Fibroblast of mammary gland (primary cell): ENCODE data around the gene CACNA1H.

Experiments
- DNase-seq: peaks from one replicate; pipeline ENCODE4 v3.0.0-alpha.2; 2010; ENCODE audit warnings: low read depth
- H3K4me3 ChIP-seq: 2 replicates; pipeline ENCODE4 v1.5.1; 2011; ENCODE audit warnings: low read depth, mild to moderate bottlenecking, low read length, moderate library complexity; ENCODE audit not compliant: control insufficient read depth
- TF ChIP-seq, protein P1 (sequence below): conservative IDR thresholded peaks from 2 replicates; pipeline ENCODE4 v1.5.1; 2011; ENCODE audit warnings: low read depth, low read length, inconsistent platforms; ENCODE audit not compliant: control insufficient read depth, insufficient read depth

CACNA1H gene

GRCh38 chr16:1211451-1212268 is 58.8 kb downstream of the CACNA1H start:
- TF ChIP-seq, protein P1, sequence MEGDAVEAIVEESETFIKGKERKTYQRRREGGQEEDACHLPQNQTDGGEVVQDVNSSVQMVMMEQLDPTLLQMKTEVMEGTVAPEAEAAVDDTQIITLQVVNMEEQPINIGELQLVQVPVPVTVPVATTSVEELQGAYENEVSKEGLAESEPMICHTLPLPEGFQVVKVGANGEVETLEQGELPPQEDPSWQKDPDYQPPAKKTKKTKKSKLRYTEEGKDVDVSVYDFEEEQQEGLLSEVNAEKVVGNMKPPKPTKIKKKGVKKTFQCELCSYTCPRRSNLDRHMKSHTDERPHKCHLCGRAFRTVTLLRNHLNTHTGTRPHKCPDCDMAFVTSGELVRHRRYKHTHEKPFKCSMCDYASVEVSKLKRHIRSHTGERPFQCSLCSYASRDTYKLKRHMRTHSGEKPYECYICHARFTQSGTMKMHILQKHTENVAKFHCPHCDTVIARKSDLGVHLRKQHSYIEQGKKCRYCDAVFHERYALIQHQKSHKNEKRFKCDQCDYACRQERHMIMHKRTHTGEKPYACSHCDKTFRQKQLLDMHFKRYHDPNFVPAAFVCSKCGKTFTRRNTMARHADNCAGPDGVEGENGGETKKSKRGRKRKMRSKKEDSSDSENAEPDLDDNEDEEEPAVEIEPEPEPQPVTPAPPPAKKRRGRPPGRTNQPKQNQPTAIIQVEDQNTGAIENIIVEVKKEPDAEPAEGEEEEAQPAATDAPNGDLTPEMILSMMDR: no peak
- DNase-seq: no peak
- H3K4me3 ChIP-seq: no peak overlapping the region

DNA sequence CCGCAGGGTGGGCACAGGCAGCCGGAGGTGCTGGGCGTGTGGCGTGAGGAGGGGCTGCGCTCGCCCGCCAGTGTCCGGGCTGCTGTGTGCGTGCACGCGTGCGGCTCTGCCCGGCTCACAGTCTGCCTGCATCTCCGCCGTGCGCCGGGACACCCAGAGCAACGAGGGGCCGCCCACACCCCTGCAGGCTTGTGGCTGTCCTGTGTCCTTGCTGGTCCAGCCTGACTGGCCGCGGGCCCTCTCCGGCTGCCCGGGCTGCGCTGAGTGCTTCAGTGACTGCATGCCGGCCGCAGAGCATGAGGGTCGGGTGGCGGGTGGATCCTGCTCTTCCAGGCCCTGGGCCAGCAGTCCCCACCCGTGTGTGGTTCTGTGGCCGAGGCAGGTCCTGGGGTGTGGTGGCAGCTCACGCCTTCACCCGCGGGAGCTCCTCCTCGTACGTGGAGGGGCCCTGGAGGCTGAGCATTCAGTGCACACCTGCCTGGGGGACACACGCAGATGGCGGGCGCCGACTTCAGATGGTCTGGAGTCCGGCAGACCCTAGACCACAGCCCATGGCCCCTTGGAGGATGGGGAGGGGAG is 59.8 kb downstream of the CACNA1H start:
- H3K4me3 ChIP-seq: no peak overlapping the region
- TF ChIP-seq, protein P1: no peak
- DNase-seq: no peak

GRCh38 chr16:1213231-1213630 is 60.3 kb downstream of the CACNA1H start:
- TF ChIP-seq, protein P1: no peak
- DNase-seq: no peak
- no peak overlapping the region for H3K4me3 ChIP-seq

- no peak overlapping the region for H3K4me3 ChIP-seq
- TF ChIP-seq, protein P1: no peak
- no peak for DNase-seq
Measured at GRCh38 chr16:1213796-1214372, 61.0 kb downstream of the CACNA1H start.

DNA sequence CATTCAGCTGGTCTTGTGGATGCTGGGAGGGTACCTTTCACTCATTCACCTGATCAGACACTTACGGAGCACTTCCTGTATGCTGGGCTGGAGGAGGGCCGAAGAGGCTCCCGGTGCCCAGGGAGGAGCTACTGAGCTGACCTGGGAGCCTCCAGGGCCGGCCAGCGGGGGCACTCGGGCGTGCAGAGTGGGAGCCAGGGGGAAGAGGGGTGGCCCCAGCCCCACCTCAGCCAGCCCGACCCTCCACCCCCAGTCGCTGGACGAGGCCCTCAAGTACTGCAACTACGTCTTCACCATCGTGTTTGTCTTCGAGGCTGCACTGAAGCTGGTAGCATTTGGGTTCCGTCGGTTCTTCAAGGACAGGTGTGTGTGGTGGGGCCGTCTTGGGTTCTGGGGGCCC is 61.8 kb downstream of the CACNA1H start:
- TF ChIP-seq, protein P1: no peak
- no peak overlapping the region for H3K4me3 ChIP-seq
- no peak for DNase-seq

- DNase-seq: no peak
- H3K4me3 ChIP-seq: no peak overlapping the region
- TF ChIP-seq, protein P1: no peak
Measured at GRCh38 chr16:1215574-1216295, 62.8 kb downstream of the CACNA1H start.
